ENCODE measurements around the gene EIF1.

Gene EIF1

DNA sequence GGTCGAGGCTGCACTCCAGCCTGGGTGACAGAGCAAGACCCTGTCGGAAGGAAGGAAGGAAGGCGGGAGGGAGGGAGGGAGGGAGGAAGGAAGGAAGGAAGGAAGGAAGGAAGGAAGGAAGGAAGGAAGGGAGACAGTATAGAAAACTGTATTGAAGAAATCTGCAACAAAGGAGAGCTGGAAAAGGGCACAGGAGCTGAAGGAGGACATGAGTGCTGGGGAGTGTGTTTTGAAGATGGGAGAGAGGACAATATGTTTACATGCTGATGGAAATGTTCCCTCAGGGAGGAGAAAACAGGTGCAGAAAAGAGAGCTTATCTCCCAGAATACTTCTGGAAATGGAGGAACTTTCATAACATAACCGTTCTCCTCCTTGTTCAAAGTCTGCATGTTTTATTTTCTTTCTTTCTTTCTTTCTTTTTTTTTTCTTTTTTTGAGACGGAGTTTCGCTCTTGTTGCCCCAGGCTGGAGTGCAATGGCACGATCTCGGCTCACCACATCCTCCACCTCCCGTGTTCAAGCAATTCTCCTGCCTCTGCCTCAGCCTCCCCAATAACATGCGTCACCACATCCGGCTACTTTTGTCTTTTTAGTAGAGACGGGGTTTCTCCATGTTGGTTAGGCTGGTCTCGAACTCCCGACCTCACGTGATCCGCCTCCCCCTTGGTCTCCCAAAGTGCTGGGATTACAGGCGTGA, 48.4 kb downstream of the EIF1 start:
- no peak for DNase-seq (ENCODE audit: low spot score)

DNA sequence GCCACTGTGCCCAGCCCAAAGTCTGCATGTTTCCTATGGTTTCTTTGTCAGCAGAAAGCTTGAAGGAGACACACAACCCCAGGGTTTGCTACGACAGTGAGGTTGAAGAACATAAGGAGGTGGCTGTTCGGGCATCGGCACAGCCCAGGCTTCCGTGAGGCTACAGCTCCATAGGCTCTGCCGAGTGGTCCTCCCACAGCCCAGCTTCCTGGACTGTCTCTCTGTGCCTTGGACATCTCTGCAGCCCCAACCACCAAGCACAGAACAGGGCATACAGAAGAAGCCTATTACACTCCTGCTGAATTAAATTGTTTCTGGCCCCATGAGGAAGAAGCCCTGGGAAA, 49.0 kb downstream of the EIF1 start:
- no peak for DNase-seq (ENCODE audit: low spot score)

DNA sequence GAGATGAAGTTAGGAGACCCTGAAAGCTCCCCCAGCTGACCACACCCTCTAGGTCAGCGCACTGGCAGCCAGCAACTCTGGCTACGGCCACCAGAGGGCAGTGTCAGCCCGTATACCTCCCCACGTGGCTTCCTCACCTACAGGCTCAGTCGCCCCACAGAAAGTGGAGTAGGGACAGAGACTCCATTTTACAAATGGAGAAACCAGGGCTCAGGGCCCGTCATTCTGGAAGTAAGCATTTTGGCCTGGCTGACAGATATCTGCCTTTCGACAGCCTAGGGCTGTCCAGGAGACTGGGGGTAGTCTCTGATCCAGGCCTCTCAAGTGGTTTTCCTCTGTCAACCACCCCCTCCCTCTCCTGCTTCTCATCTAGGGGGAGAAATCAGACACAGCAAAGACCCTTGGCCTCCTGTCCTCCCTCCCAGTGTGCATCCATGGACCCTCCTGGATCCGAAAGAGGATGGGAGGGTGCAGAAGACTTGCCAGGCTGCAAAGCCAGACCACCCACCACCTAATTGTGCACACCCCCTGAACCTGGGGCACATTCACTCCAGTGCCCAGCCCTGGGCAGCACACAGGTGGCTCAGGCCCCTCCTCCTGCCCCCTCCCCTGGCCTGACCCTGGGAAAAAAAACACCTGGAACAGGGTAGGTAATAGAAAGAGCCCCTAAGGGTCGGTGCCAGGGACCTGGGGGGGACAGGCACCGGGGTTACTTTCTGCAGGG, 49.6 kb downstream of the EIF1 start:
- peak; percentile 93 for DNase-seq (ENCODE audit: low spot score)

DNA sequence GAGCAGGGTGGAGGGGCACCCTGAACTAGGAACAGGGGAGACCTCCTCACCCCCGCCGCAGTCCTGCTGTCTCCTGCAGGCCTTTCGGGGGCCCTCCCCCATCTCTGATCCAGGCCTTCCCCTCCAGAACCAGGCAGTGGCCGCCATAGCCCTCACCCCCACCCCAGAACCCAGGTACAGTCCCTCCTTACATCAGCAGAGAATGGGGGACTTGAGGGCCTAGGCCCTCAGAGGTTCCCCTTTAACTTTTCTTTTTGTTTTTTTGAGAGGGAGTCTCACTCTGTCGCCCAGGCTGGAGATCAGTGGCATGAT, 50.1 kb downstream of the EIF1 start:
- no peak for DNase-seq (ENCODE audit: low spot score)

DNA sequence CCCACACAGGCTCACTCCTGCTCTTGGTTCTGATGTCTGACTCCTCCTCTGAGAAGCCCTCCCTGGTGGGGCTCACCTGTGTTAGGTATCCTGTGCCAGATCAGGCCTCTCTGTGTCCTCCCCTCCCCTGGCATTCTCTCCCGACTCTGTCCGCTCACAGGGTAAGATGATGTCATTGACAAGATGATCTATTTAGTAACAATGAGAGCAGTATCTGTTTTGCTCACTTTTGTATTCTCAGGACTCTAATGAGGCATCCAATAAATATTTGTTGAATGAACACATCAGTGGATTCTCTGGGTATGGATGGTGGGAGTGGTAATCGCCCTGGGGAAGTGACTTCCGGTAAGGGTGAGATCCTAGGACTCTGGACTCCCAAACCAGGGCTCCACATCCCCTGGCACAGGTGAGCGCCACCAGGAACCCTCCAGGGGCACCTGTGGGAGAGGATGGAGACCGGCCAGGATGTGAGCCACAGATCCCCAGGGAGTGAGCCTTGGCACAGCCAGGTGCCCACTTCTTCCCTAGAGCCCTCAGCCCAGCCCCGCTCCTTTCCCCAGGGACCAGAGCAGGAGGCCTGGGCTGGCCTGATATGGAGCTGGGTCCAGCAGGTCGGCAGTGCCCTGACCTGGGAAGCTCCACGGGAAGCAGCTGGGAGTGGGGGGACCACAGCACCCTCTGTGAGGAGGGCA, 51.1 kb downstream of the EIF1 start:
- no peak for DNase-seq (ENCODE audit: low spot score)

DNA sequence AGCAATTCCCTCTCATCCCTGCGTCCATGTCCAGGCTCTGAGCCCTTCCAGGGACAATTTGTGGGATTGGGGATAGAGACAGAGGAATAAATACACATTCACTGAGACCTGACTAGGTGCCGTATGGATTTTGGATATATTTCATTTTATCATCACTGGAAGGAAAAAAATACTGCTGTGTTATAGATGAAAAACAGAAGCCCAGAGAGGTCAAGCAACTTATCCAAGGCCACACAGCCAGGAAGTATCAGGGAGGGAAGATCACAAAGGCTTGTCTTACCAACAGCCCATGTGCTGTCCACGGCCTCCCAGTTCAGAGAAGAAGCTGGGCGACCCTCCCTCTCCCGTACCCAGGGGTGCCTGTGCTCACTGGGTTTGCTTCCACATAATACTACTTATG, 51.8 kb downstream of the EIF1 start:
- no peak for DNase-seq (ENCODE audit: low spot score)

DNA sequence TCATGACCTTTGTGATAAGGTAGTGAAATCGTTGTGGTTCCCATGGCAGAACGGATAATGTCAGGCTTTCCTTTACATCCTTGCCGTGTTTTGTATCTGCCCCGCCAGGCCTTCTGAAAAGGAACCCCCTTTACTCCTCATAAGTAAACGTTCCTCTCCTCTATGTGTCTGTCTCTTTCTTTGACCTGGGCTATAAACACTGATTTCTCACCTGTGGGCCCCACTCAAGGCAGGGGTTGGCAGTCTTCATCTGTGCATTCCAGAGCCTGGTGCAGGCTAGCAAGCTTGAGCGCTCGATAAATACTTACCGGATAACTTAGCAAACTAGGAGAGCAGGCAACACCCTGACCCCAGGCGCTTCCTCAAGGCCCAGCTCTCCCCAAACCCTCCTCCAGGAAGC, 53.0 kb downstream of the EIF1 start:
- DNase-seq (ENCODE audit: low spot score) = no peak
